Type B pancreatic cell (in vitro differentiated cells): ENCODE measurements around the gene CASP8. TPM values are rescaled to one million over a fixed set of nuclear protein-coding genes. Genes with fewer than 3 reads are reported as not detected.

Experiments used
- DNase-seq: peaks from one replicate; pipeline ENCODE4 v3.0.0; 2021; ENCODE audit warnings: mixed read lengths; ENCODE audit not compliant: unreplicated experiment; ENCODE audit errors: extremely low spot score
- H3K27ac Mint-ChIP-seq: 2 replicates; pipeline ENCODE4 v1.8.0; 2021; ENCODE audit warnings: mild to moderate bottlenecking, mixed read lengths
- H3K27me3 Mint-ChIP-seq: 2 replicates; pipeline ENCODE4 v1.8.0; 2021; ENCODE audit warnings: mixed read lengths
- H3K36me3 Mint-ChIP-seq: 2 replicates; pipeline ENCODE4 v1.8.0; 2021; ENCODE audit warnings: mixed read lengths
- H3K4me1 Mint-ChIP-seq: one replicate; pipeline ENCODE4 v1.8.0; 2021; ENCODE audit warnings: mixed read lengths; ENCODE audit not compliant: unreplicated experiment
- H3K4me3 Mint-ChIP-seq: 2 replicates; pipeline ENCODE4 v1.8.0; 2021; ENCODE audit warnings: mild to moderate bottlenecking, mixed read lengths
- H3K9me3 Mint-ChIP-seq: 2 replicates; pipeline ENCODE4 v1.8.0; 2021; ENCODE audit warnings: mixed read lengths
- total RNA-seq: library from RNA; stranded (reverse); gene quantifications from 2 replicates; pipeline ENCODE4 v1.2.1, GENCODE V29; 2021; ENCODE audit warnings: low replicate concordance
- TF ChIP-seq, protein P1 (sequence below): fragments of 200-600 bp; sonication (generic); conservative IDR thresholded peaks from 2 replicates; pipeline ENCODE4 v1.5.0; 2021; ENCODE audit warnings: antibody characterized with exemption, mild to moderate bottlenecking

CASP8 gene
- total RNA-seq, 1 donor from 2014 or later: 6.0 TPM

DNA sequence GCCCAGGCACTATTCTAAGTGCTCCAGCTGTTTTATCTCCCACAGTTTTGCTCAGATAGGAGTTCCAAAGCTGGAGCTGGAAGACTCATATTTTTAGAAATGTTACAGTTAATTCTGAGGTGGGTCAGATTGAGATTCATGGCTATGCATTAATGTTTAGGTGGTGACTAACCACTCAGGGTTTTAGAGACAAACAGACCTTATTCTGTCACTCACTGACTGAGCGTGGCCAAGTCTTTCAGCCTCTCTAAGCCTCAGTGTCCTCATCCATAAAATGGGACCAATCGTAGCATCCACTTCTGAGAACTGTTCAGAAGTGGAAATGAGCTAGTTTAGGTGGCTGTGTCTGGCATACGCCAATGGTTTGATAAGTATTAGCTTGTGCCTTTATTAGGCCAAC is 4.3 kb upstream of the CASP8 start:
- peaks cover 3% of the 10 kb centered on the region for H3K27me3 Mint-ChIP-seq
- no peaks in the 10 kb centered on the region for H3K36me3 Mint-ChIP-seq
- no peak overlapping the region for H3K27ac Mint-ChIP-seq
- DNase-seq: no peak
- TF ChIP-seq, protein P1, sequence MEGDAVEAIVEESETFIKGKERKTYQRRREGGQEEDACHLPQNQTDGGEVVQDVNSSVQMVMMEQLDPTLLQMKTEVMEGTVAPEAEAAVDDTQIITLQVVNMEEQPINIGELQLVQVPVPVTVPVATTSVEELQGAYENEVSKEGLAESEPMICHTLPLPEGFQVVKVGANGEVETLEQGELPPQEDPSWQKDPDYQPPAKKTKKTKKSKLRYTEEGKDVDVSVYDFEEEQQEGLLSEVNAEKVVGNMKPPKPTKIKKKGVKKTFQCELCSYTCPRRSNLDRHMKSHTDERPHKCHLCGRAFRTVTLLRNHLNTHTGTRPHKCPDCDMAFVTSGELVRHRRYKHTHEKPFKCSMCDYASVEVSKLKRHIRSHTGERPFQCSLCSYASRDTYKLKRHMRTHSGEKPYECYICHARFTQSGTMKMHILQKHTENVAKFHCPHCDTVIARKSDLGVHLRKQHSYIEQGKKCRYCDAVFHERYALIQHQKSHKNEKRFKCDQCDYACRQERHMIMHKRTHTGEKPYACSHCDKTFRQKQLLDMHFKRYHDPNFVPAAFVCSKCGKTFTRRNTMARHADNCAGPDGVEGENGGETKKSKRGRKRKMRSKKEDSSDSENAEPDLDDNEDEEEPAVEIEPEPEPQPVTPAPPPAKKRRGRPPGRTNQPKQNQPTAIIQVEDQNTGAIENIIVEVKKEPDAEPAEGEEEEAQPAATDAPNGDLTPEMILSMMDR: no peak
- peaks cover 16% of the 10 kb centered on the region for H3K4me1 Mint-ChIP-seq
- H3K4me3 Mint-ChIP-seq: no peak overlapping the region
- no peaks in the 10 kb centered on the region for H3K9me3 Mint-ChIP-seq

DNA sequence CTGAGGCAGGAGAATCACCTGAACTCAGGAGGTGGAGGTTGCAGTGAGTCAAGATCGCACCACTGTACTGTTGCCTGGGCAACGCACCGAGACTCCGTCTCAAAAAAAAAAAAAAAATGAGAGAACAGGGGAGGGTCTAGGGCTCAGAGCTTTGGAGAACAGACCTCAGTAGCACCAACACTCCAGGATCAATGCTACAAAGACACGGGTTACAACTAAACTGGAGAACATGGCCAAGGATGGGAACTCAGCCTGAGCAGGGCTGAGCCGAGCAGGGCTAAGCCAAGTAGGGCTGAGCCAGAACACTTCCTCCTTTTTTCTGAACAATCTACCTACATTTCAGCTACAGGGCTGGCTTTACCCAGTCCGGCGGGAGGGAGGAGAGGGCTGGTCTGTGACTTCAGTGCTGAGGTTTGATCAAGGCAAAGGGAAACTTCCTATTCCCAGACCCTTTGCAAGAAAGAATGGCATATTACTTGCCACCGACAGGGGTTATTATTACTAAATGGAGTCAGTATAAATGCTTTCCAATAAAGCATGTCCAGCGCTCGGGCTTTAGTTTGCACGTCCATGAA is 2.9 kb upstream of the CASP8 start:
- TF ChIP-seq, protein P1: no peak
- peak overlapping the region; percentile 93 for H3K27ac Mint-ChIP-seq
- H3K27me3 Mint-ChIP-seq: no peaks in the 10 kb centered on the region
- DNase-seq: no peak
- peak overlapping the region; percentile 83 for H3K4me3 Mint-ChIP-seq
- H3K36me3 Mint-ChIP-seq: no peaks in the 10 kb centered on the region
- no peaks in the 10 kb centered on the region for H3K9me3 Mint-ChIP-seq
- peaks cover 16% of the 10 kb centered on the region for H3K4me1 Mint-ChIP-seq

DNA sequence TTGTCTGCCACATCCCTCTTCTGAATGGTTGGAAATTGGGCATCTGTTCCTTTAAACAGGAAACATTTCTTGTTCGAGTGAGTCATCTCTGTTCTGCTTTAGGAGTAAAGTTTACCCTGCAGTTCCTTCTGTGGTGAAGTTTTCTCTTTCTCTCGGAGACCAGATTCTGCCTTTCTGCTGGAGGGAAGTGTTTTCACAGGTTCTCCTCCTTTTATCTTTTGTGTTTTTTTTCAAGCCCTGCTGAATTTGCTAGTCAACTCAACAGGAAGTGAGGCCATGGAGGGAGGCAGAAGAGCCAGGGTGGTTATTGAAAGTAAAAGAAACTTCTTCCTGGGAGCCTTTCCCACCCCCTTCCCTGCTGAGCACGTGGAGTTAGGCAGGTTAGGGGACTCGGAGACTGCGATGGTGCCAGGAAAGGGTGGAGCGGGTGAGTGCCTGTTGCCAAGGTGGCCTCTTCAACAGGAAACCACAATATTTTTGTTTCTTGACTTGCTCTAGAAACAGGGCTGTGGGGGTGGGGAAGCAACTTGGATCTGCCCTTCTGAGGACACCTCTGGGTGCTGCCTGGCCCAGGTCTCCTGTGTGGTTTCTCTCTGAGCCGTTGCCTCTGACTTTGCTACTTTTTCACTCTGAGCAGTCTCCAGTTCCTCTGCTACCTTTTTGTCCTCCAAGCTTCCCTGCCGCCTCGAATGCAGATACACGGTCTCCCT is 2.2 kb upstream of the CASP8 start:
- Mint-ChIP-seq H3K9me3 (no peaks in the 10 kb centered on the region), H3K27ac (peak overlapping the region; percentile 93), H3K4me3 (peak overlapping the region; percentile 83), H3K4me1 (peaks cover 16% of the 10 kb centered on the region), H3K27me3 (no peaks in the 10 kb centered on the region), H3K36me3 (no peaks in the 10 kb centered on the region)
- TF ChIP-seq, protein P1: no peak
- no peak for DNase-seq

DNA sequence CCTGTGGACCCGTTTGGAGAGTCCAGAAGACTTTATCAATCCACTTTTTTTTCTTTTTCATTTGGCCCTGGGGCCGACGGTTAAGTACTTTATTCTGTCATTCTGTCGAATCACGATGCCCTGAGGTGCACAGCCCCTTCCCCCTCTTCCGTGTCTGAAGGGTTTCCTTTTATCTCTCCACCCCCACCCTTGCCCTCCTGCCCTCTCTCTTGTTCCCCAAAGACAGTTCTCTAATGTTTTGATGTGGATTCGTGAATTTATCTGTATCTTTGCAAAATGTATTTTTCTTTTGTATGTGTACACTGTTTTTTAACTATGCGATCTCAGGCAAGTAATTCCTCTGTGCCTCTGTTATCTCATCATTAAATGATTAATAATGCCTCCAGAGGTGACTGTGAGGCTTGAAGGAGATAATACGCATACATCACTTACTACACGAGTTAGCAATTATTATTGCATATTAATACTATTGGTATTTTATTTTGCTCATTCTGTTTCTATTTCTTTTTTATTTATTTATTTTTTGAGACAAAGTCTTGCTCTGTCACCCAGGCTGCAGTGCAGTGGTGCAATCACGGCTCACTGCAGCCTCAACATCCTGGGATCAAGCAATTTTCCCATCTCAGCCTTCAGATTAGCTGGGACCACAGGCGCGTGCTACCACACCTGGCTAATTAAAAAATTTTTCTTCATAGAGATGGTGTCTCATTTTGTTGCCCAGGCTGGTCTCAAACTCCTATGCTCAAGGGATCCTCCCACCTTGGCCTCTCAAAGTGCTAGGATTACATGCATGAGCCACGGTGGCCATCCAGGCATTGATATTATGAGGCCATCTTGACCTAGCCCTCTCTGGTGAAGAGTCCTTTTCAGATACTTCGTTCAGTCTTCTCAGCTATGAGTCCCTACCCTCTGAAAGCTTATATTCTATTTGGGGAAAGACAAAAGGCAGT is 1.4 kb upstream of the CASP8 start:
- DNase-seq: no peak
- H3K4me1 Mint-ChIP-seq: peaks cover 22% of the 10 kb centered on the region
- no peaks in the 10 kb centered on the region for H3K27me3 Mint-ChIP-seq
- H3K9me3 Mint-ChIP-seq: no peaks in the 10 kb centered on the region
- no peaks in the 10 kb centered on the region for H3K36me3 Mint-ChIP-seq
- peak overlapping the region; percentile 93 for H3K27ac Mint-ChIP-seq
- TF ChIP-seq, protein P1: no peak
- H3K4me3 Mint-ChIP-seq: peak overlapping the region; percentile 83

DNA sequence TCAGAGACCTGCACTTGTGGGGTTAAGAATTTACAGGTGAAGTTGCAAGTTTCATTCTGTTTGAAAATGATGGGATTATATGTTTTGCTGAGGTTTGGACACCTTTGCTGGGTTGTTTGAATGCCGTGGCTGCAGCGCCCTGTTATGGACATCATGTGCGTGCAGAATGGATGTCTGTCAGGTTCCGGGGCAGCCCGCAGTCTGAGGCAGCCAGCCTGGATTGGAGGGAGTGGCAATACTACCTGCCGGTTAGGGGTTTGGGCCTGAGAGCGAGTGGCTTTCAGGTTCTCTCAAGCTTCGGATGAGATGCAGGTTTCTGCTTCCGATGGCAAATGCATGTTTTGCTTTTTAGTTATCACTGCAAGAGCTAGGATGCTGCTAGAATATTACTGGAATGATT is 1.1 kb downstream of the CASP8 start:
- no peaks in the 10 kb centered on the region for H3K27me3 Mint-ChIP-seq
- no peak for DNase-seq
- TF ChIP-seq, protein P1: no peak
- H3K27ac Mint-ChIP-seq: no peak overlapping the region
- no peak overlapping the region for H3K4me3 Mint-ChIP-seq
- H3K9me3 Mint-ChIP-seq: no peaks in the 10 kb centered on the region
- H3K4me1 Mint-ChIP-seq: peaks cover 24% of the 10 kb centered on the region
- H3K36me3 Mint-ChIP-seq: no peaks in the 10 kb centered on the region
